Keratinocyte (primary cell): ENCODE measurements around the gene OSBPL5. TPM values are rescaled to one million over a fixed set of nuclear protein-coding genes. Genes with fewer than 3 reads are reported as not detected.

Experiments used
- DNase-seq: peaks from one replicate; pipeline ENCODE4 v3.0.0-alpha.2; 2011; ENCODE audit warnings: low read depth, missing footprints, low spot score
- FAIRE-seq: peaks from 2 replicates; lab custom pipeline; 2011; peaks lifted over from hg19 to GRCh38; lab: Jason Lieb, UNC
- H2AFZ ChIP-seq: 2 replicates; pipeline ENCODE4 v1.6.0; 2012; ENCODE audit warnings: low read length, control low read depth, inconsistent platforms; ENCODE audit not compliant: control insufficient read depth
- H3K27ac ChIP-seq: 2 replicates; pipeline ENCODE4 v1.5.1; 2011; ENCODE audit warnings: low read length; ENCODE audit not compliant: control insufficient read depth, insufficient read depth
- H3K27me3 ChIP-seq: 3 replicates; pipeline ENCODE4 v1.6.0; 2011; ENCODE audit warnings: low read length; ENCODE audit not compliant: control insufficient read depth, insufficient read depth; ENCODE audit errors: extremely low read depth
- H3K36me3 ChIP-seq, 2 experiments: 2 replicates in 1 of 2; 3 replicates in 1 of 2; pipeline ENCODE4 v1.5.1; 2011; ENCODE audit warnings: low read length in 2 of 2, mild to moderate bottlenecking in 1 of 2; ENCODE audit not compliant: control insufficient read depth in 2 of 2, insufficient read depth in 2 of 2; ENCODE audit errors: extremely low read depth in 1 of 2
- H3K4me1 ChIP-seq: 3 replicates; pipeline ENCODE4 v1.5.1; 2011; ENCODE audit warnings: low read length; ENCODE audit not compliant: control insufficient read depth, insufficient read depth; ENCODE audit errors: extremely low read depth
- H3K4me2 ChIP-seq: 3 replicates; pipeline ENCODE4 v1.6.0; 2011; ENCODE audit warnings: low read depth, low read length; ENCODE audit not compliant: control insufficient read depth, insufficient read depth; ENCODE audit errors: extremely low read depth
- H3K4me3 ChIP-seq, 3 experiments: fragments of 200-600 bp in 1 of 3; sonication (generic) in 1 of 3; 2 replicates in 2 of 3; 3 replicates in 1 of 3; pipeline ENCODE4 v1.5.1; 2011 to 2016; ENCODE audit warnings: low read length in 3 of 3, mild to moderate bottlenecking in 3 of 3, control low read depth in 2 of 3, inconsistent platforms in 1 of 3, low read depth in 1 of 3, mixed read lengths in 1 of 3, mixed run types in 1 of 3, moderate library complexity in 1 of 3; ENCODE audit not compliant: control insufficient read depth in 2 of 3, insufficient read depth in 2 of 3; ENCODE audit errors: extremely low read depth in 1 of 3
- H3K79me2 ChIP-seq: 2 replicates; pipeline ENCODE4 v1.6.0; 2012; ENCODE audit warnings: low read length; ENCODE audit not compliant: control insufficient read depth, insufficient read depth
- H3K9ac ChIP-seq: 3 replicates; pipeline ENCODE4 v1.6.0; 2011; ENCODE audit warnings: low read length; ENCODE audit not compliant: control insufficient read depth, insufficient read depth; ENCODE audit errors: extremely low read depth
- H3K9me1 ChIP-seq: 3 replicates; pipeline ENCODE4 v1.6.0; 2011; ENCODE audit warnings: low read length; ENCODE audit not compliant: control insufficient read depth, insufficient read depth; ENCODE audit errors: extremely low read depth
- H3K9me3 ChIP-seq: 2 replicates; pipeline ENCODE4 v1.5.1; 2012; ENCODE audit warnings: low read depth, low read length; ENCODE audit not compliant: control insufficient read depth
- H4K20me1 ChIP-seq: 3 replicates; pipeline ENCODE4 v1.6.0; 2011; ENCODE audit warnings: low read length; ENCODE audit not compliant: control insufficient read depth, insufficient read depth; ENCODE audit errors: extremely low read depth
- EZH2 ChIP-seq: IDR thresholded peaks from one replicate; pipeline ENCODE4 v1.6.1; 2012; ENCODE audit warnings: inconsistent platforms, mild to moderate bottlenecking, low read length, moderate library complexity
- dilution Hi-C: fragments of 300-500 bp; cut with MboI; formaldehyde crosslinking; loops from one replicate; pipeline ENCODE4 v1.7.0; 2020; ENCODE audit warnings: low sequenced_read_pairs; ENCODE audit not compliant: extremely low pct_ligation_motif_present
- polyA plus RNA-seq, 5 experiments: library from polyadenylated mRNA; depleted of rRNA in 3 of 5; stranded (reverse) in 3 of 5; stranded (forward) in 1 of 5; unstranded in 1 of 5; fragments of >200 nt; gene quantifications; 1 replicate in 1 of 5; 2 replicates in 3 of 5; 3 replicates in 1 of 5; pipeline versions ENCODE4 v1.2.1 to v1.2.3, GENCODE V29; 2011 to 2012; ENCODE audit warnings: missing spikeins in 2 of 5, low read depth in 1 of 5, low replicate concordance in 1 of 5
- TF ChIP-seq, protein P1 (sequence below), 3 experiments: IDR thresholded peaks in 1 of 3; conservative IDR thresholded peaks in 1 of 3; optimal IDR thresholded peaks in 1 of 3; 2 replicates in 2 of 3; 3 replicates in 1 of 3; pipeline versions ENCODE3 to v1.5.1; 2011; ENCODE audit warnings: low read length in 3 of 3, mild to moderate bottlenecking in 3 of 3, moderate library complexity in 2 of 3, control low read depth in 1 of 3, inconsistent platforms in 1 of 3; ENCODE audit not compliant: insufficient read depth in 2 of 3; ENCODE audit errors: extremely low read depth in 1 of 3

The OSBPL5 gene
- polyA plus RNA-seq, 1 donor (not counting 4 experiments of a cell fraction or from before 2014, with no cell fraction given): 3.0 TPM

GRCh38 chr11:3087821-3088800 lies 77.0 kb downstream of the OSBPL5 start:
- H3K4me3 ChIP-seq: no peak overlapping the region
- no peak for TF ChIP-seq EZH2
- TF ChIP-seq, protein P1, sequence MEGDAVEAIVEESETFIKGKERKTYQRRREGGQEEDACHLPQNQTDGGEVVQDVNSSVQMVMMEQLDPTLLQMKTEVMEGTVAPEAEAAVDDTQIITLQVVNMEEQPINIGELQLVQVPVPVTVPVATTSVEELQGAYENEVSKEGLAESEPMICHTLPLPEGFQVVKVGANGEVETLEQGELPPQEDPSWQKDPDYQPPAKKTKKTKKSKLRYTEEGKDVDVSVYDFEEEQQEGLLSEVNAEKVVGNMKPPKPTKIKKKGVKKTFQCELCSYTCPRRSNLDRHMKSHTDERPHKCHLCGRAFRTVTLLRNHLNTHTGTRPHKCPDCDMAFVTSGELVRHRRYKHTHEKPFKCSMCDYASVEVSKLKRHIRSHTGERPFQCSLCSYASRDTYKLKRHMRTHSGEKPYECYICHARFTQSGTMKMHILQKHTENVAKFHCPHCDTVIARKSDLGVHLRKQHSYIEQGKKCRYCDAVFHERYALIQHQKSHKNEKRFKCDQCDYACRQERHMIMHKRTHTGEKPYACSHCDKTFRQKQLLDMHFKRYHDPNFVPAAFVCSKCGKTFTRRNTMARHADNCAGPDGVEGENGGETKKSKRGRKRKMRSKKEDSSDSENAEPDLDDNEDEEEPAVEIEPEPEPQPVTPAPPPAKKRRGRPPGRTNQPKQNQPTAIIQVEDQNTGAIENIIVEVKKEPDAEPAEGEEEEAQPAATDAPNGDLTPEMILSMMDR (optimal IDR thresholded peaks at IDR 0.05 in 1 of 3, IDR thresholded peaks at IDR 0.05 in 1 of 3, conservative IDR thresholded peaks at IDR 0.05 in 1 of 3; ENCODE audit: extremely low read depth in 1 of 3, insufficient read depth in 2 of 3, low read length in 3 of 3): no peak
- dilution Hi-C loops: no loop called here
- H3K4me1 ChIP-seq: peaks cover 14% of the 10 kb centered on the region
- no peaks in the 10 kb centered on the region for H3K9me1 ChIP-seq
- H3K27me3 ChIP-seq: peaks cover 4% of the 10 kb centered on the region
- no peak overlapping the region for H3K27ac ChIP-seq
- H2AFZ ChIP-seq: no peak overlapping the region
- FAIRE-seq (peak; percentile 32), DNase-seq (no peak)
- H3K79me2 ChIP-seq: no peaks in the 10 kb centered on the region
- no peaks in the 10 kb centered on the region for H3K9me3 ChIP-seq
- no peaks in the 10 kb centered on the region for H3K36me3 ChIP-seq
- peaks cover 4% of the 10 kb centered on the region for H4K20me1 ChIP-seq
- H3K4me2 ChIP-seq: peak overlapping the region; percentile 32
- H3K9ac ChIP-seq: no peak overlapping the region

- FAIRE-seq (no peak), DNase-seq (no peak)
- Histone ChIP-seq H4K20me1 (peaks cover 4% of the 10 kb centered on the region), H3K9ac (no peak overlapping the region), H3K36me3 (no peaks in the 10 kb centered on the region), H3K27me3 (peaks cover 4% of the 10 kb centered on the region), H3K4me2 (no peak overlapping the region), H3K9me3 (no peaks in the 10 kb centered on the region), H3K4me1 (peaks cover 14% of the 10 kb centered on the region), H3K9me1 (no peaks in the 10 kb centered on the region), H3K79me2 (no peaks in the 10 kb centered on the region), H3K27ac (no peak overlapping the region), H3K4me3 (no peak overlapping the region), H2AFZ (no peak overlapping the region)
- dilution Hi-C loops: no loop called here
- TF ChIP-seq EZH2: no peak
- TF ChIP-seq, protein P1 (optimal IDR thresholded peaks at IDR 0.05 in 1 of 3, IDR thresholded peaks at IDR 0.05 in 1 of 3, conservative IDR thresholded peaks at IDR 0.05 in 1 of 3; ENCODE audit: extremely low read depth in 1 of 3, insufficient read depth in 2 of 3, low read length in 3 of 3): no peak
These were observed 77.7 kb downstream of the OSBPL5 start for GRCh38 chr11:3087373-3087772.
